Stimulated activated CD4-positive, alpha-beta T cell treated with anti-CD3 and anti-CD28 coated beads, TNF-alpha, amount 100 ng/mL, for 48 hours (primary cell): ENCODE results near the gene ADCK2.
"Not testable (repeated sequence)": the region's sequence is repeated elsewhere in the genome, so short reads cannot be mapped to it uniquely, and the experiment has no call there.

Source experiments
- DNase-seq, 3 donors: peaks; one replicate each; pipeline ENCODE4 v3.0.0-alpha.2; 2020; ENCODE audit warnings: low read depth in 3 of 3

ADCK2 gene

GRCh38 chr7:140691376-140692045 is 18.8 kb downstream of the ADCK2 start:
- DNase-seq: no peak

DNA sequence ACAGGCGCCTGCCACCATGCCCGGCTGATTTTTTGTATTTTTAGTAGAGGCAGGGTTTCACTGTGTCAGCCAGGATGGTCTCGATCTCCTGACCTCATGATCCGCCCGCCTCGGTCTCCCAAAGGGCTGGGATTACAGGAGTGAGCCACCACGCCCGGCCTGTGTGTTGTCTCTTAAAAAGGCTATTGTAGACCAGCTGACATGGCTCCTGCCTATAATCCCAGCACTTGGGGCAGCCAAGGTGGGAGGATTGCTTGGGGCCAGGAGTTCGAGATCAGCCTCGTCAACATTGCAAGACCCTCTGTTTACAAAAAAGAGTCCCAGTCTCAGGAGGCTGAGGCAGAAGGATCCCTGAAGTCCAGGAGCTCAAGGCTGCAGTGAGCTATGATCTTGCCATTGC is 21.1 kb downstream of the ADCK2 start:
- DNase-seq: not testable (repeated sequence)

DNA sequence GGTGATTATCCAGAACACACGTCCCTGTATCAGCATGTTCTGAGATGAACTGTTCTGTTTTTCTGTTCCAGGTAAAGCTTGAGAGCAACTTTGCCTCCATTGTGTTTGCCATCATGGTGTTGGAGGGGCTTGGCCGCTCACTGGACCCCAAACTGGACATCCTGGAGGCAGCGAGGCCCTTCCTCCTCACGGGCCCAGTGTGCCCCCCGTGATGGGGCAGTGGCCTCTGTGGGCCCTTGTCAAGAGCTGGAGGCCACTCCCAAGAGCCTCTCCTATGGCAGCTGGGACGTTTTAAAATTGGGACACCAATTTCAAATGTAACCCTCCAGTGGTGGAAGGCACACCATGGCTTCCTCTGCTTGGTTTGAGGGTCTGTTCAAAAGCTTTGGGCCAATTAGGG is 21.8 kb downstream of the ADCK2 start:
- no peak for DNase-seq

DNA sequence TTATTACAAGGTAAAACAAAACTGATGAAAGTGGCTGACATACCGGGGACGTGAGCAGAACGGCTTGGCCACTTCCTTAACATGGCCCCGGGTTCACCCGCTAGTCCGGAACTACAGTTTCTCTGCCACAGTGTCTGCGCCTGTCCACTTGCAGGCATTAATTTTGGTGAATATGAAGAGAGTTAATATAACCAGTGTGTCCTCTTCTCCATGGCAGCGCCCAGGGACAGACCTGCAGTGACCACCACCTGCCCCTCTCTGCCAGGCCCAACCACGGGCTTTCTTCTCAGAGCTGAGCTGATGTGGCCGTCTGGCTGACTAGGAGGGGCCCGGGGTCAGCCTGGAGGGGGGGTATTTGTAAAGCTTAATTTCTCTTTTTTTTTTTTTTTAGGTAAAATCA is 22.6 kb downstream of the ADCK2 start:
- no peak for DNase-seq

- peak; percentile 90 to 95 (median 91) for DNase-seq
These were observed 23.4 kb downstream of the ADCK2 start for GRCh38 chr7:140696024-140696679.

DNA sequence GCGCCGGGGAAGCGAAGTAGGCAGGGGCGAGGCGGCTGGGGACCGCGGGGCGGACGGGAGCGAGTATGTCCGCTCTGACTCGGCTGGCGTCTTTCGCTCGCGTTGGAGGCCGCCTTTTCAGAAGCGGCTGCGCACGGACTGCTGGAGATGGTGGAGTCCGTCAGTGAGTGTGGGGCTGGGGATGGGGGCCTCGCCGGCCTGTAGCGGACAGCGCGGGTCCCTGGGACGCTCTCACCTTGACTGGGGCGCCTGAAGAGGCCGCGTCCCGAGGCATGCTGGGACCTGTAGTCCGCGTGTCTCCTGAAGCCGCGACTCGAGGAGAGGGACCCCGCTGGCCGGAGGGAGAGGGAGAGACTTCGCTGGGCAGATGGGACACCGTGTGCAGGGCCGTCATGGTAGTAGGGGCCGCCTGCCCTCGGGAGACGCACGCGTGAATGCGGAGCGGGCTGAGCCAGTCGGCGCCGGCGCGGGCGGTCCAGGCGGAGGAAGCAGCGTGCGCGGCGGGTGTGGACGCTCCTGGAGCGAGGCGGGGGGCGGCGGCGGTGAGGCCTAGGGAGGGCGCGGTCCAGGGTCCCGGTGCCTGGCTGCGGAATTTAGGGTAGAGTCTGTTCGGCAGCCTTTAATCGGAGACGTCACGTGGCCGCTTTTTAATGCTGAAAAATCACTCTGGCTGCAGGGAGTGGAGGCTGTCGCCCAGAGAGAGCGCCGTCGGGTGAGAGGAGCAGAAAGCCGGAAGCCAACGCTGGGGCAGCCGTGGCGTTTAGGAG is 24.1 kb downstream of the ADCK2 start, which contains the start of gene NDUFB2:
Gene NDUFB2, plus strand, starts transcription at position 29 of the 767 bp plus-strand sequence. Its CDS starts 37 bp downstream, at position 66.
- peak; percentile 35 to 64 (median 43) for DNase-seq

DNA sequence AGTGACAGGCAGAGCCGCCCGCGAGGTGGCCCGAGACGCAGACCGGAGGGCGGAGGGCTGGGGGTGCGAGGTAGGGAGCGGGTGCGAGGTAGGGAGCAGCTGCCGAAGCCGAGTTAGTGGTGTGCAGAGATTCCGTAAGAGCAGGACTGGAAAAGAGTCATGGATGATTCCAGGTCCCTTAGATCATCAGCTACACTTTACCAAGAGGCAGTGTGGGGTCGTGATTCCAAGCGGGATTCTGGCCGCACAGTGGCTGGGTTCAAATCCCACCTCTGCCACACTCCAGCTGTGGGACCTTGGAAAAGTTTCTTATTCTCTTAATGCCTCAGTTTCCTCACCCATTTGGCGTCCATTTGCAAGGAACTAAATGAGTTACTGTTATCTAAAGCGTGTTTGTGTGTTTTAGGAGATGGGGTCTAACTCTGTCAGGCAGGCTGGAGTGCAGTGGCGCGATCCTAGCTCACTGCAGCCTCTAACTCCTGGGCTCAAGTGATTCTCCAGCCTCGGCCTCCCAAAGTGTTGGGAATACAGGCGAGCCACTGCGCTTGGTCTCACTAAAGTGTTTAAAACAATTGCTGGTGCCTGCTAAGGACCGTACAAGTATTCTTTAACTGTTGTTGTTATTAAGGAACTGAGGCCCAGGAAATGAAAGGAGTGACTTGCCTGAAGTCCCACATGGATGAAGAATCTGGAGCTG is 24.9 kb downstream of the ADCK2 start:
- no peak for DNase-seq

- DNase-seq: no peak
These were observed 25.7 kb downstream of the ADCK2 start for GRCh38 chr7:140698477-140698876.

DNA sequence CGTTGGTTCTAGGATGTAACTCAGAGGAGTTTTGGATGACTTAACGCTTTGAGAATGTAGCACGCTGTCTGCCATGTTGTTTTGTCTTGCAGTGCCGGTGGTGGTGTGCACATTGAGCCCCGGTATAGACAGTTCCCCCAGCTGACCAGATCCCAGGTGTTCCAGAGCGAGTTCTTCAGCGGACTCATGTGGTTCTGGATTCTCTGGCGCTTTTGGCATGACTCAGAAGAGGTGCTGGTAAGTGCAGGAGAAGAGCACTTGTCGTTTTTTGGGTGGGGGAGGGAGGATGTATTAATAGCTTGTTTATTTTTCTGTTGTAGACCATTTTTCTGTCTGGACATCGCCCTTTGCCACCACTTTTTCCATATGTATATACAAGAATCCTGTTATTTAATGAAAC is 30.0 kb downstream of the ADCK2 start:
- no peak for DNase-seq

GRCh38 chr7:140704205-140704604 is 31.5 kb downstream of the ADCK2 start:
- no peak for DNase-seq

DNA sequence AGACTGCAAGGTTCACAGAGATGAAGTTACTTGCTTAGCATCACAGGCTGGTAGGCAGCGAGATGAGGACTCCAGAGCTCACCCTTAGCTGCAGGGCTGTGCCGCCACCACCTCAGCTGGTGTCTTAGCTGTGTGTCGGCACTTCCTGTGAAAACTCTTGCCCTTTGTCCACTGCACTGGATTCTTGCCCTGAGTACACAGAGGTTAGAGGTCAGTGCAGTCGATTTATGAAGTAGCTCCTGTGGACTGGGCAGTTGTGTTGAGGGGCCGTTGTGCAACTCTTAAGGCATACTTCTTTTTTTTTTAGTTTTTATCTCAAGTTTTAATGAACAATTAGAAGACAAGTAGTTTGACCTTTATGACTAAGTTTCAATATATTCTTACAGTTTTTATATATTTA is 34.4 kb downstream of the ADCK2 start:
- DNase-seq: no peak

DNA sequence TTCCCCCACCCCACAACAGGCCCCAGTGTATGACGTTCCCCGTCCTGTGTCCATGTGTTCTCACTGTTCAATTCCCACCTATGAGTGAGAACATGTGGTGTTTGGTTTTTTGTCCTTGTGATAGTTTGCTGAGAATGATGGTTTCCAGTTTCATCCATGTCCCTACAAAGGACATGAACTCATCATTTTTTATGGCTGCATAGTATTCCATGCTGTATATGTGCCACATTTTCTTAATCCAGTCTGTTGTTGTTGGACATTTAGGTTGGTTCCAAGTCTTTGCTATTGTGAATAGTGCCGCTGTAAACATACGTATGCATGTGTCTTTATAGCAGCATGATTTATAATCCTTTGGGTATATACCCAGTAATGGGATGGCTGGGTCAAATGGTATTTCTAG is 36.0 kb downstream of the ADCK2 start:
- DNase-seq: not testable (repeated sequence)

DNA sequence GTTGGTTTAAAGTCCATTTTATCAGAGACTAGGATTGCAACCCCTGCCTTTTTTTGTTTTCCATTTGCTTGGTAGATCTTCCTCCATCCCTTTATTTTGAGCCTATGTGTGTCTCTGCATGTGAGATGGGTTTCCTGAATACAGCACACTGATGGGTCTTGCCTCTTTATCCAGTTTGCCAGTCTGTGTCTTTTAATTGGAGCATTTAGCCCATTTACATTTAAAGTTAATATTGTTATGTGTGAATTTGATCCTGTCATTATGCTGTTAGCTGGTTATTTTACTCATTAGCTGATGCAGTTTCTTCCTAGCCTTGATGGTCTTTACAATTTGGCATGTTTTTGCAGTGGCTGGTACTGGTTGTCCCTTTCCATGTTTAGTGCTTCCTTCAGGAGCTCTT is 39.6 kb downstream of the ADCK2 start:
- DNase-seq: not testable (repeated sequence)

DNA sequence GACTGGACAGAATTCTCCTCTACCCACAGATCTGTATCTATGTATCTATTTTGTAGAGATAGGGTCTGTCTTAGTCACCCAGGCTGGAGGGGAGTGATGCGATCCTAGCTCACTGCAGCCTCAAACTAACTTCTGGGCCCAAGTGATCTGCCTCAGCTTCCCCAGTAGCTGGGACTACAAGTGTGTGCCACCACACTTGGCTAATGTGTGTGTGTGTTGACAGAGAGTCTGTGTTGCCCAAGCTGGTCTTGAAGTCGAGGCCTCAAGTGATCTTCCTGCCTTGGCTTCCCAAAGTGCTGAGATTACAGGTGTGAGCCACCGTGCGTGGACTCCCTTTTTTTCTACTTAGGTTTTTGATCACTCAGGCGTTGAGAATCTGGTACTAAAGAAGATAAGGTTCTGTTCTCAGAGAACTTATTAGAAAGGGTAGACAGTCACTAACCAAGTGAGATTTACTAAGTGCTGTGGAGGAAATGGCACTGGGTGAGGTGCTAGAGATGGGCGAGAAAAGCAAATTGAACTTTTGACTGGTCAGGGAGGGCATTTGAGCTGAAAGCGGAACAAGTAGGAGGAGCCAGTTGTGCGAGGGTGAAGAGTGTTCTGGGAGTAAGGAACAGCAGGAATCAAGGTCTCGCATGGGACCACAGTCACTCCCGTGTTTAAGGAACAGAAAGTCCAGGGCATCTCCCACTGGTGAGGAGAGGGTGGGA is 41.7 kb downstream of the ADCK2 start:
- DNase-seq: no peak

DNA sequence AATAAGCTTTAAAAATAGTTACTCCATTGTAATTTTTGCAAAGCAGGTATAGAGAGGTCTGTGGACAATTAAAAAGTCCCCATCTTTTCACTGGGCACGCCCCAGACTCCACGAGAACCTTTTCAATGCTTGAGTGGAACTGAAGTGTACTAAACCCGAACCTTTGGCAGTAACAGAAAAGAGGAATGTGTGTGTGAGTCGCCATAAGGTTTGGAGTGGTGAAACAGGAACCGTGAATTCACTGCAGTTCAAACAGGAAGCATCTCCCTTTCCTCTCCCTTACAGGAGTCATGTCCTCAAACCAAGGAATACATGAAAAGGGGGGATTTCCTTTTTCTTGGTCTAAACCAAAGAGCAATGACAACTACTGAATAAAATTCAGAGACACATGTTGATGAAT is 47.0 kb downstream of the ADCK2 start:
- DNase-seq: no peak

- DNase-seq: no peak
These were observed 49.5 kb downstream of the ADCK2 start for GRCh38 chr7:140722254-140722653.

- peak in 2 of 3 donors; percentile 5 to 11 for DNase-seq
These were observed 50.3 kb downstream of the ADCK2 start for GRCh38 chr7:140723006-140723405.

DNA sequence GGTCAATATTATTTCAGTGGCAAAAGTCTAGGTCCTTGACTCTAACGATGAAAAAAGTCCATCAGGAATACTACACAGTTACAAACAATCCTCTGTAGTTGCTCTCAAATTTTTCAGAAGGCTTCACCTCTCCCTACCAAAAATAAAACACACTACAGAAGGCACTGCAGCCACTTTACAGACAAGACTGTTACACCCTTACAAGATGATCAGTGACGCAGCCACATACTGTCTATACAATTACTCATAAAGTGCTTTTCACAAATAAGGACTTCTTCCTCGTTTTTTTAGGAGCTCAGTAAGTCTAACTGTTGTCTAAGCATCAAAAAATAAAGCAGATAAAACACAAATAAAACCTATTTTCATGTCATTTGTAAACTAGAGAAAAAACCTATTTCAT is 50.8 kb downstream of the ADCK2 start:
- DNase-seq: no peak

DNA sequence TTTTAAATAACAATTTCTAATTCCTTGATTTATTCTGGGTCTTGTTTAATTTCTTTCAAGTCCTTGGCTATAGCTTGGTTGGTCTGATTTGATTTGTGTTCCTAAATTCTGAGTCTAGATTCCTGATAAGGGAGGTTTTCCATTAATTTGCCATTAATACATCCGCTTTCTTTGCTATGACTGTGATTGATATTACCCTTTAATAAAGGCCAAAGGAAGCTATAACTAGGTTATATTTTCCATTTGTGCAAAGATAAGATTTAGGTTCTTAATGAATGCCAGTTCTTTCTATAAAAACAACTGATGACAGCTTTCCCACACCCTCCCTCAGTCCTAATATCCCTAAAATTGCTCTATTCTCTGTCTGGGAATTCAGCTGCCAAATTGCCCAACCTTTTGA is 52.0 kb downstream of the ADCK2 start:
- no peak for DNase-seq

DNA sequence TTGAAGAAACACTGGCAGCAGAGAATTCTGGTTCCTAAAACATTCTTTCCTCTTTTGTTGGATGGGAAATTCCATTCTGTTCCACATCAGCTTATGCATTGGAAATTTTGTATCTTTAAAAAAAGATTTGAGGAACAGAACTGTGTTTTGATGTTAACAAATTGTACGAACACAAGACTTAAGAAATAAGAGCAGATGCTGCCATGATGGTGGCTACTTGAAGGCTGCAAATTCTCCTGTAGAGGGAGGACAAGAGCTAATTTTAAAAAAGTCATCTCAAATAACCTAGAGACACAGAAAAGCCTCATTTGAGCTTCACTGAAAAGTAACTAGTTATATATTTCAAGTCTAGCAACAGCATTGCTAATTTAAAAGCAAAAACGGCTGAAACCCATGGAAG is 53.5 kb downstream of the ADCK2 start:
- no peak for DNase-seq

DNA sequence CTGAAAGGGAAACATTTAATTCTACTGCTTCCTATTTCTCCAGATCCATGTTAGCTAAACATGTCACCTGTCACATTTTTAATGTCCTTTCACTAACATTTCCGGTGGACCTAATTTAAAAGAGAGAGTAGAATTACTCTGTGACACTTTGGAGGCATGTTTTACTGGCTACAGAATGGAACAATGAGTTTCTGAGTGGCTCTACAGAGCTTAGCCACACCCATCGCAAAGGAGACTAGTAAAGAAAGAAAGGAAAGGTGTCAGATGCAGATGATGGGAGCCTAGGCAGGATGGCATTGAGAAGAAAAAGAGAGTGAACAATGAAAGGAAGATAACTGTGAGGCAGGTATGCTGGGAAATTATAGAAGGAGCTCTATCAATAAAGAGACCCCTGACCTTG is 59.7 kb downstream of the ADCK2 start:
- DNase-seq: no peak

GRCh38 chr7:140734096-140734495 is 61.4 kb downstream of the ADCK2 start:
- no peak for DNase-seq
